Heart left ventricle (tissue), 16 donors: ENCODE measurements around the gene AGRN. TPM values are rescaled to one million over a fixed set of nuclear protein-coding genes. Genes with fewer than 3 reads are reported as not detected.
A peak's percentile ranks its signal among the peaks of the same experiment; 100 is the strongest.

Source experiments
- ATAC-seq, 4 donors: fragments of 200-7000 bp; cut with Tn5 transposase; one replicate each; pipeline ENCODE4 v1.9.1; 2020 to 2022; ENCODE audit warnings: moderate library complexity in 4 of 4, mild to moderate bottlenecking in 3 of 4, moderate number of reproducible peaks in 1 of 4
- DNase-seq, 5 donors: peaks; one replicate each; pipeline ENCODE4 v3.0.0-alpha.2; 2020
- H3K27ac ChIP-seq, 12 donors: fragments of 200-600 bp; sonication (generic) in 4 of 12; one replicate each; pipeline versions ENCODE4 v1.5.0 to v1.8.0; 2016 to 2022; ENCODE audit warnings: mild to moderate bottlenecking in 2 of 12
- H3K27me3 ChIP-seq, 9 donors: fragments of 200-600 bp; sonication (generic) in 2 of 9; one replicate each; pipeline versions ENCODE4 v1.5.1 to v1.8.0; 2016 to 2022; ENCODE audit warnings: mild to moderate bottlenecking in 3 of 9
- H3K36me3 ChIP-seq, 9 donors: fragments of 200-600 bp; sonication (generic) in 2 of 9; one replicate each; pipeline versions ENCODE4 v1.5.0 to v1.8.0; 2018 to 2022; ENCODE audit warnings: mild to moderate bottlenecking in 2 of 9
- H3K4me1 ChIP-seq, 12 donors: fragments of 200-600 bp; sonication (generic) in 4 of 12; one replicate each; pipeline versions ENCODE4 v1.5.0 to v1.8.0; 2016 to 2022; ENCODE audit warnings: mild to moderate bottlenecking in 3 of 12
- H3K4me3 ChIP-seq, 12 donors: fragments of 200-600 bp; sonication (generic) in 4 of 12; one replicate each; pipeline versions ENCODE4 v1.5.0 to v1.8.0; 2017 to 2022; ENCODE audit warnings: mild to moderate bottlenecking in 9 of 12, moderate library complexity in 4 of 12
- H3K9me3 ChIP-seq, 12 donors: fragments of 200-600 bp; sonication (generic) in 4 of 12; one replicate each; pipeline versions ENCODE4 v1.5.0 to v1.8.0; 2016 to 2022; ENCODE audit warnings: mild to moderate bottlenecking in 1 of 12
- POLR2A ChIP-seq, 2 donors: fragments of 450-650 bp; IDR thresholded peaks; one replicate each; pipeline ENCODE4 v1.6.1; 2017; ENCODE audit warnings: antibody characterized with exemption in 2 of 2, mild to moderate bottlenecking in 2 of 2, moderate library complexity in 2 of 2
- WGBS, 4 donors: extraction: QIAGEN DNeasy Blood & Tissue Kit in 2 of 4; methylation state at CpG; one replicate each; pipeline versions ENCODE4 v1.1.5 to v1.1.7; 2013 to 2018; 5-methylcytosine and 5-hydroxymethylcytosine counted together
- intact Hi-C, 10 donors: fragments of 100-400 bp; cut with DNase I; formaldehyde crosslinking; loops; one replicate each; pipeline versions ENCODE4 v1.11.1 to v1.14.2; 2022
- polyA plus RNA-seq, 2 donors: library from polyadenylated mRNA; stranded (reverse); fragments of 200-250 nt; gene quantifications; one replicate each; pipeline ENCODE4 v1.2.3, GENCODE V29; 2013
- total RNA-seq, 9 donors: library from RNA; depleted of rRNA in 2 of 9; stranded (reverse); fragments of >200 nt in 2 of 9; fragmentation: NEBNext Ultra II Directional in 3 of 9; extraction: Animal tissue kit (Norgen Biotek cat#: 25700) in 3 of 9; gene quantifications; one replicate each; pipeline versions ENCODE4 v1.1.0 to v1.2.4, GENCODE V29; 2016 to 2023
- TF ChIP-seq, protein P1 (sequence below), 12 donors: fragments of 200-600 bp; sonication (generic) in 4 of 12; IDR thresholded peaks; one replicate each; pipeline versions ENCODE4 v1.5.0 to v1.8.0; 2018 to 2022; ENCODE audit warnings: antibody characterized with exemption in 12 of 12, mild to moderate bottlenecking in 5 of 12
- donor health status: ischemic (EF 13 %, LVEDD 7.1; RV severe dilation, severe dysfunction).
- donor health status: healthy with polysubstance abuse.
- donor health status: DM: no; HTN: yes; CAD: no.
- donor health status: DM: no; HTN: no; CAD: no.
- donor health status: ischemic (EF 25% LVEDD 6.9; RV normal size, moderate dysfunction).
- donor health status: ischemic (EF 25% LVEDD 5.7; RV mildly dilated, moderate dysfunction).
- donor health status: healthy.
- donor health status: DM: yes; HTN: yes; CAD: no.
- donor health status: ischemic (EF 35%, LVEDD 5.7; RV mildly dilated, moderate dysfunction).
- donor health status: nonischemic (EF 11% LVEDD 7.7; RV severe dilation, severe dysfunction).
- donor health status: DM: yes; HTN: yes; CAD: no.
- donor health status: PGD.
- donor health status: ischemic (EF 29% LVEDD 5.4; RV normal size, mild dysfunction).
- donor health status: nonischemic (EF 23%, LVEDD 6.1; RV moderate dilation, normal function).

Gene AGRN
- total and polyA plus RNA-seq, 11 donors, result 9.7 to 45.7 (median 18.6) TPM

DNA sequence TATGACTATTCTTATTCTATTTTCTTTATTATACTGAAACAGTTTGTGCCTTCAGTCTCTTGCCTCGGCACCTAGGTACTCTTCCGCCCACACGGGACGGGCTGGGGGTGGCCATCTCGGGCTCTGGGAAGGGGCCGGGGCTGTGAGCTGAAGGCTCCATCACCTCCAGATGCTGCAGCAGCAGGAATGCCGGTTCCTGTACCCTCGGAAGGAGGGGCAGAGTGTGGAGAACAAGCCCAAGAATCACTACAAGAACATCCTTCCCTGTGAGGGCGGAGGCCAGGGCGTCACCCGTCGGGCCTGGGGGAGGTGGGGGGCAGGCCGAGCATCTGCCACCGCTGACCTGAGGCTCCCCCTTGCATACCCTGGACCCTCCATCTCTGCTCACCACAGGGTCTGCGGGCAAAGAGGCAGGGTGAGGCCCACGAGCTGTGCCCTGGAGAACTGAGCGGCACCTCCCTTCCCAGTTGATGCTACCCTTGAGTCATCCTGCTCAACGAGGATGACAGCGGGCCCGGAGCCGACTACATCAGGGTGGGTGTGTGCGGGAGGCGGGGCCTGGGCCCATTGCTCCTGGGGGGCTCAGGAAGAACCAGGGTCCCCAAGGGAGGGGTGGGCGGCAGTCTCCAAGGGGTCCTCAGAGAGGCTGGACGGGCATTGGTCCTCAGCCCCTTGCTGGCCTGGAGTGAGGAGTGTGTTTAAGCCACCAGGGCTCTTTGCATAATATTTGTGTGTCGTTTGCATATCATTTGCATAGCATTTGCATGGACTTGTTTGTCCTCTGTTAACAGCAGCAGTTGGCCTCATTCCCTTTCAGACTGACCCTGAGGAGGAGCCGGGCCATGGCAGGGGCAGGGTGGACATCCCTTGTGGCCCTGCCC lies 46.7 kb downstream of the AGRN start:
- no peak for DNase-seq
- no peak overlapping the region for H3K4me3 ChIP-seq
- H3K27me3 ChIP-seq, result peaks cover 14 to 79% (median 50%) of the 10 kb centered on the region in 9 donors
- no peak for TF ChIP-seq POLR2A (IDR thresholded peaks at IDR 0.05)
- TF ChIP-seq, protein P1, sequence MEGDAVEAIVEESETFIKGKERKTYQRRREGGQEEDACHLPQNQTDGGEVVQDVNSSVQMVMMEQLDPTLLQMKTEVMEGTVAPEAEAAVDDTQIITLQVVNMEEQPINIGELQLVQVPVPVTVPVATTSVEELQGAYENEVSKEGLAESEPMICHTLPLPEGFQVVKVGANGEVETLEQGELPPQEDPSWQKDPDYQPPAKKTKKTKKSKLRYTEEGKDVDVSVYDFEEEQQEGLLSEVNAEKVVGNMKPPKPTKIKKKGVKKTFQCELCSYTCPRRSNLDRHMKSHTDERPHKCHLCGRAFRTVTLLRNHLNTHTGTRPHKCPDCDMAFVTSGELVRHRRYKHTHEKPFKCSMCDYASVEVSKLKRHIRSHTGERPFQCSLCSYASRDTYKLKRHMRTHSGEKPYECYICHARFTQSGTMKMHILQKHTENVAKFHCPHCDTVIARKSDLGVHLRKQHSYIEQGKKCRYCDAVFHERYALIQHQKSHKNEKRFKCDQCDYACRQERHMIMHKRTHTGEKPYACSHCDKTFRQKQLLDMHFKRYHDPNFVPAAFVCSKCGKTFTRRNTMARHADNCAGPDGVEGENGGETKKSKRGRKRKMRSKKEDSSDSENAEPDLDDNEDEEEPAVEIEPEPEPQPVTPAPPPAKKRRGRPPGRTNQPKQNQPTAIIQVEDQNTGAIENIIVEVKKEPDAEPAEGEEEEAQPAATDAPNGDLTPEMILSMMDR (IDR thresholded peaks at IDR 0.05), result no peak
- H3K36me3 ChIP-seq, result no peaks in the 10 kb centered on the region
- ATAC-seq, result no peak
- no peak overlapping the region for H3K27ac ChIP-seq
- WGBS, 4 donors, result 63 to 70% (median 66%) methylated on average over 17 to 27 of the region's 27 CpGs
- no peaks in the 10 kb centered on the region for H3K9me3 ChIP-seq
- intact Hi-C loops, result no loop called here
- H3K4me1 ChIP-seq, result peaks cover 0 to 36% (median 15%) of the 10 kb centered on the region in 12 donors

DNA sequence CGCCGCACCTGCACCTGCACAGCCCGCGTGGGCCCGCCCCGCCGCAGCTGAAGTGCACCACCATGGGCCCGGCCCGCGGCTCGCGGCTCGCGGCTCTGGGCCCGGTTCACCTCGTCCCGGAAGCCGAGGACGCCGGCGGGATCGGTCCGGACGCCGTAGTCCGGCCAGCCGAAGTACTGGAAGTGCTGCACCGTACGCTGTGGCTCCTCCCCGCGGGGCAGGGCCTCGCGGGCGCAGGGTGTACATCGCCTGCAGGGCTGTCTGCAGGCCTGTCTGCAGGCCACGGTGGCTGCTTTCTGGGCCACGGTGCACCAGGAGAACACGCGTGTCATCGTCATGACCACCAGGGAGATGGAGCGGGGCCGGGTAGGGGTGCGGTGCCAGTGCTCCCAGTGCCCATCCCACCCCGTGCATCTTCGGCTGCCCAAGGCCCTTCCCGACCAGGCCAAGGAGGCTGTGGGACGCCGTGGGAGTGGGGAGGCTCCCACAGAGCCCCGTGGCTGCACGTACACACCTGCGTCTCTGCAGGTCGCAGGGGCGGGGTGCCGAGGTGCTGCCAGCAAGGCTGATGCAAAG lies 47.5 kb downstream of the AGRN start:
- WGBS, 4 donors, result 83 to 90% (median 87%) methylated on average over 26 to 54 of the region's 54 CpGs
- Histone ChIP-seq H3K4me3 (peak overlapping the region in 1 of 12 donors; percentile 3), H3K27ac (no peak overlapping the region), H3K27me3 (peaks cover 14 to 81% (median 46%) of the 10 kb centered on the region in 9 donors), H3K4me1 (peaks cover 0 to 32% (median 14%) of the 10 kb centered on the region in 12 donors), H3K36me3 (no peaks in the 10 kb centered on the region), H3K9me3 (no peaks in the 10 kb centered on the region)
- intact Hi-C loops, result no loop called here
- DNase-seq (no peak), ATAC-seq (no peak)
- TF ChIP-seq POLR2A (IDR thresholded peaks at IDR 0.05), result no peak
- TF ChIP-seq, protein P1 (IDR thresholded peaks at IDR 0.05), result no peak

DNA sequence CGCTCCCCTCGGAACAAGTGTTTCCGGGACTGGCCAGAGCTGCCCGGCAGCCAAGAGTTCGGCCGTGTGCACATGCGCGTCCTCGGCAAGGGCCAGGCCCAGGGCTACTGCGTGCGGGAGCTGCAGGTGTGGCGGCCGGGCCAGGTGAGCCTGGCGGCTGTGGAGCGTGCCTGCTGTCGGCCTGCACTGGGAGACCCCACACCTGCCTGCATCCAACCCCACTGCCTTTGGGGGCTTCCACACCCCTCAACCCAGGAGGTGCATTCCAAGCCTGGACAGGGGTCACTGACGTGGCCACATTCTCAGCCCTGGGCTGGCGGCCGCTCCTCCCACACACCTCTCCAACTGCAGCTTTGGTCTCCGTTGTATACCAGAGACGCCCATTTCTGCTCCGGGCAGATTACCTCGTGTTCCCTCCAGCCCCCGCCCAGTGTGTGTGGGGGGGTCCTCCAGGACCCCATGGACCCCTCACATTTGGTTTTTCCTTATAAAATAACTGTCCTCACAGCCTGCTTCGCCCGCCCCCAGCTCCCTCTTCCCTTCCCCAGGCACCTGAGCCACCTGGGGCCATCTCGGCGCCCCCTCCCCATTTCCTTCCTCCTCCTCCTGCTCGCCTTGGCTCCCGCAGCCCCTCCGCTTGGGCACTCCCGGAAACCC lies 48.1 kb downstream of the AGRN start:
- TF ChIP-seq, protein P1 (IDR thresholded peaks at IDR 0.05), result no peak
- TF ChIP-seq POLR2A (IDR thresholded peaks at IDR 0.05), result no peak
- WGBS, 4 donors, result 41 to 50% (median 47%) methylated on average over 17 to 32 of the region's 32 CpGs
- intact Hi-C loops, result no loop called here
- no peak for DNase-seq
- Histone ChIP-seq H3K27me3 (peaks cover 12 to 79% (median 43%) of the 10 kb centered on the region in 9 donors), H3K4me3 (peak overlapping the region in 5 of 12 donors; percentile 2 to 62 (median 54)), H3K36me3 (no peaks in the 10 kb centered on the region), H3K27ac (no peak overlapping the region), H3K9me3 (no peaks in the 10 kb centered on the region), H3K4me1 (peaks cover 0 to 28% (median 13%) of the 10 kb centered on the region in 12 donors)
- no peak for ATAC-seq
